H9 (cell line): ENCODE measurements around the gene TPD52L1. TPM values are rescaled to one million over a fixed set of nuclear protein-coding genes. Genes with fewer than 3 reads are reported as not detected.

Experiments
- DNase-seq: peaks from one replicate; pipeline ENCODE4 v3.0.0-alpha.2; 2017
- H2AFZ ChIP-seq: one replicate; pipeline ENCODE4 v1.6.1; 2013; ENCODE audit warnings: mild to moderate bottlenecking, low read length, control low read depth, moderate library complexity
- H2AK5ac ChIP-seq: 2 replicates; pipeline ENCODE4 v1.6.1; 2013; ENCODE audit warnings: low read length, control low read depth, mixed read lengths; ENCODE audit not compliant: insufficient read length
- H2BK120ac ChIP-seq: one replicate; pipeline ENCODE4 v1.6.1; 2013; ENCODE audit warnings: low read depth, mild to moderate bottlenecking, low read length, control low read depth, inconsistent platforms; ENCODE audit not compliant: poor library complexity, severe bottlenecking
- H2BK12ac ChIP-seq: 2 replicates; pipeline ENCODE4 v1.6.1; 2013; ENCODE audit warnings: low read length, control low read depth, mixed read lengths, low read depth; ENCODE audit not compliant: insufficient read length
- H2BK15ac ChIP-seq: 2 replicates; pipeline ENCODE4 v1.6.1; 2013; ENCODE audit warnings: low read depth, low read length, control low read depth
- H2BK20ac ChIP-seq: one replicate; pipeline ENCODE4 v1.6.1; 2013; ENCODE audit warnings: low read depth, mild to moderate bottlenecking, low read length, control low read depth, inconsistent platforms; ENCODE audit not compliant: poor library complexity, severe bottlenecking
- H2BK5ac ChIP-seq: 2 replicates; pipeline ENCODE4 v1.6.1; 2013; ENCODE audit warnings: low read length, control low read depth, mixed read lengths; ENCODE audit not compliant: insufficient read length
- H3K14ac ChIP-seq: 2 replicates; pipeline ENCODE4 v1.6.1; 2013; ENCODE audit warnings: low read length, control low read depth; ENCODE audit not compliant: insufficient read depth
- H3K18ac ChIP-seq: 2 replicates; pipeline ENCODE4 v1.6.1; 2013; ENCODE audit warnings: low read depth, mild to moderate bottlenecking, mixed read lengths, low read length, control low read depth; ENCODE audit not compliant: insufficient read length
- H3K23ac ChIP-seq: 2 replicates; pipeline ENCODE4 v1.6.1; 2013; ENCODE audit warnings: low read length, control low read depth, mixed read lengths, low read depth; ENCODE audit not compliant: insufficient read length
- H3K23me2 ChIP-seq: 2 replicates; pipeline ENCODE4 v1.6.1; 2013; ENCODE audit warnings: low read depth, mild to moderate bottlenecking, mixed read lengths, low read length, control low read depth; ENCODE audit not compliant: insufficient read length, poor library complexity, severe bottlenecking
- H3K27ac ChIP-seq: 2 replicates; pipeline ENCODE4 v1.5.1; 2013; ENCODE audit warnings: low read length, control low read depth, mixed read lengths, low read depth; ENCODE audit not compliant: insufficient read length
- H3K27me3 ChIP-seq: 2 replicates; pipeline ENCODE4 v1.6.1; 2013; ENCODE audit warnings: low read length, control low read depth, inconsistent platforms; ENCODE audit not compliant: insufficient read depth
- H3K4ac ChIP-seq: 2 replicates; pipeline ENCODE4 v1.6.1; 2013; ENCODE audit warnings: low read depth, mild to moderate bottlenecking, control low read depth, inconsistent platforms, low read length, moderate library complexity
- H3K4me1 ChIP-seq: 2 replicates; pipeline ENCODE4 v1.6.1; 2013; ENCODE audit warnings: low read length, control low read depth, inconsistent platforms; ENCODE audit not compliant: insufficient read depth
- H3K4me2 ChIP-seq: 2 replicates; pipeline ENCODE4 v1.6.1; 2013; ENCODE audit warnings: low read length, control low read depth, mixed read lengths; ENCODE audit not compliant: insufficient read length, insufficient read depth
- H3K56ac ChIP-seq: 2 replicates; pipeline ENCODE4 v1.6.1; 2013; ENCODE audit warnings: low read depth, mild to moderate bottlenecking, mixed read lengths, low read length, control low read depth; ENCODE audit not compliant: insufficient read length
- H3K79me1 ChIP-seq: 2 replicates; pipeline ENCODE4 v1.6.1; 2013; ENCODE audit warnings: low read depth, mild to moderate bottlenecking, moderate library complexity, low read length, control low read depth, inconsistent platforms; ENCODE audit not compliant: insufficient read depth, poor library complexity, severe bottlenecking
- H3K79me2 ChIP-seq: 2 replicates; pipeline ENCODE4 v1.6.1; 2013; ENCODE audit warnings: low read length, control low read depth, inconsistent platforms; ENCODE audit not compliant: insufficient read depth
- H3K9ac ChIP-seq: 2 replicates; pipeline ENCODE4 v1.6.1; 2013; ENCODE audit warnings: low read length, control low read depth, mixed read lengths; ENCODE audit not compliant: insufficient read length; ENCODE audit errors: extremely low read depth
- H3K9me3 ChIP-seq: one replicate; pipeline ENCODE4 v1.6.1; 2013; ENCODE audit warnings: low read depth, low read length, inconsistent platforms; ENCODE audit not compliant: control insufficient read depth
- H3T11ph ChIP-seq: one replicate; pipeline ENCODE4 v1.6.1; 2013; ENCODE audit warnings: mild to moderate bottlenecking, low read length, control low read depth, inconsistent platforms
- H4K20me1 ChIP-seq: one replicate; pipeline ENCODE4 v1.6.1; 2013; ENCODE audit not compliant: control insufficient read depth, insufficient read length, insufficient read depth
- H4K5ac ChIP-seq: 2 replicates; pipeline ENCODE4 v1.6.1; 2013; ENCODE audit warnings: low read depth, mild to moderate bottlenecking, mixed read lengths, low read length, control low read depth; ENCODE audit not compliant: insufficient read length
- H4K8ac ChIP-seq: replicated peaks from 2 replicates; pipeline ENCODE4 v1.6.1; 2013; ENCODE audit warnings: low read length, control low read depth, mixed read lengths, low read depth; ENCODE audit not compliant: insufficient read length
- H4K91ac ChIP-seq: 2 replicates; pipeline ENCODE4 v1.6.1; 2013; ENCODE audit warnings: low read depth, mild to moderate bottlenecking, moderate library complexity, mixed read lengths, low read length, control low read depth; ENCODE audit not compliant: insufficient read length
- H3K27ac Mint-ChIP-seq, 3 experiments: 2 replicates in 2 of 3; 3 replicates in 1 of 3; pipeline ENCODE4 v1.8.0; 2020 to 2021; ENCODE audit warnings: mixed read lengths in 3 of 3, mild to moderate bottlenecking in 1 of 3, moderate library complexity in 1 of 3
- H3K27me3 Mint-ChIP-seq: 2 replicates; pipeline ENCODE4 v1.8.0; 2021; ENCODE audit warnings: low read depth, mild to moderate bottlenecking, moderate library complexity, mixed read lengths
- H3K36me3 Mint-ChIP-seq, 3 experiments: 2 replicates in 2 of 3; 3 replicates in 1 of 3; pipeline ENCODE4 v1.8.0; 2020 to 2021; ENCODE audit warnings: low read depth in 3 of 3, mixed read lengths in 3 of 3; ENCODE audit not compliant: insufficient read depth in 1 of 3
- H3K4me1 Mint-ChIP-seq, 2 experiments: 2 replicates each; pipeline ENCODE4 v1.8.0; 2020; ENCODE audit warnings: mixed read lengths in 2 of 2
- H3K4me3 Mint-ChIP-seq, 2 experiments: 2 replicates in 1 of 2; 3 replicates in 1 of 2; pipeline ENCODE4 v1.8.0; 2020 to 2021; ENCODE audit warnings: mild to moderate bottlenecking in 2 of 2, mixed read lengths in 2 of 2, moderate library complexity in 1 of 2
- H3K9me3 Mint-ChIP-seq, 2 experiments: 2 replicates in 1 of 2; 3 replicates in 1 of 2; pipeline ENCODE4 v1.8.0; 2020; ENCODE audit warnings: mild to moderate bottlenecking in 2 of 2, mixed read lengths in 2 of 2, moderate library complexity in 1 of 2
- CTCF ChIP-seq: fragments of 200-600 bp; sonication (generic); conservative IDR thresholded peaks from 3 replicates; pipeline ENCODE4 v1.8.0; 2021; ENCODE audit warnings: antibody characterized with exemption, mild to moderate bottlenecking
- WGBS: extraction: QIAGEN DNeasy Blood & Tissue Kit; methylation state at CpG from one replicate; pipeline ENCODE4 v1.1.7; 2013; ENCODE audit warnings: missing lambda C conversion rate, low lambda C conversion rate, mixed read lengths; ENCODE audit not compliant: insufficient read length; ENCODE audit errors: extremely low coverage; 5-methylcytosine and 5-hydroxymethylcytosine counted together
- total RNA-seq: library from RNA; stranded (reverse); gene quantifications from 2 replicates; pipeline ENCODE4 v1.2.1, GENCODE V29; 2021

The TPD52L1 gene
- total RNA-seq, 1 experiment from 2014 or later = 6.6 TPM

GRCh38 chr6:125107048-125107447, 46.5 kb upstream of the TPD52L1 start:
- H4K20me1 ChIP-seq = no peaks in the 10 kb centered on the region
- no peak overlapping the region for H4K5ac ChIP-seq
- no peaks in the 10 kb centered on the region for H3K79me2 ChIP-seq
- no peaks in the 10 kb centered on the region for H3K4me1 ChIP-seq
- no peak for DNase-seq
- H2AK5ac ChIP-seq = no peak overlapping the region
- no peak overlapping the region for H3K4ac ChIP-seq
- H3K18ac ChIP-seq = no peak overlapping the region
- H3K9me3 Mint-ChIP-seq = peaks cover 22 to 32% of the 10 kb centered on the region in 2 experiments
- H3K27me3 Mint-ChIP-seq = no peaks in the 10 kb centered on the region
- H3K56ac ChIP-seq = no peak overlapping the region
- no peak overlapping the region for H2BK5ac ChIP-seq
- H2BK15ac ChIP-seq = no peak overlapping the region
- H2BK20ac ChIP-seq = no peak overlapping the region
- no peaks in the 10 kb centered on the region for H3K9me3 ChIP-seq
- no peak overlapping the region for H2AFZ ChIP-seq
- H3K79me1 ChIP-seq = no peaks in the 10 kb centered on the region
- no peak overlapping the region for H3K14ac ChIP-seq
- no peak overlapping the region for H3K23ac ChIP-seq
- H3K27ac ChIP-seq = no peak overlapping the region
- no peak overlapping the region for H3K4me2 ChIP-seq
- no peak overlapping the region for H2BK12ac ChIP-seq
- H3K27me3 ChIP-seq = no peaks in the 10 kb centered on the region
- H4K91ac ChIP-seq = no peak overlapping the region
- no CpG with 5 or more reads among the region's 5 CpGs for WGBS
- no peak overlapping the region for H3K9ac ChIP-seq
- no peak overlapping the region for H3T11ph ChIP-seq
- no peaks in the 10 kb centered on the region for H3K23me2 ChIP-seq
- no peak overlapping the region for H4K8ac ChIP-seq
- no peak overlapping the region for H3K27ac Mint-ChIP-seq
- peaks cover 8 to 29% (median 9%) of the 10 kb centered on the region in 3 experiments for H3K36me3 Mint-ChIP-seq
- no peak overlapping the region for H2BK120ac ChIP-seq
- H3K4me3 Mint-ChIP-seq = no peak overlapping the region
- no peak for TF ChIP-seq CTCF
- H3K4me1 Mint-ChIP-seq = peaks cover 21 to 25% of the 10 kb centered on the region in 2 experiments
